ENCODE data around the gene PRDX6.
A peak's percentile ranks its signal among the peaks of the same experiment; 100 is the strongest.
"Not testable (repeated sequence)": the region's sequence is repeated elsewhere in the genome, so short reads cannot be mapped to it uniquely, and the experiment has no call there.

Gene PRDX6

GRCh38 chr1:173467426-173467825 is 9.7 kb upstream of the PRDX6 start:
- no peak for DNase-seq

GRCh38 chr1:173469656-173470055 is 7.5 kb upstream of the PRDX6 start:
- DNase-seq: no peak

- DNase-seq: no peak
Measured at GRCh38 chr1:173470608-173471007, 6.5 kb upstream of the PRDX6 start.

- DNase-seq: no peak
Measured at GRCh38 chr1:173473599-173474011, 3.5 kb upstream of the PRDX6 start.

GRCh38 chr1:173474097-173474779 is 2.9 kb upstream of the PRDX6 start:
- DNase-seq: no peak

GRCh38 chr1:173474780-173475421 is 2.2 kb upstream of the PRDX6 start:
- DNase-seq: peak in 1 of 51 donors; percentile 2

GRCh38 chr1:173475564-173476196 is 1.5 kb upstream of the PRDX6 start:
- peak in 3 of 51 donors; percentile 8 to 10 (median 10) for DNase-seq

GRCh38 chr1:173476197-173476664 is 904 bp upstream of the PRDX6 start:
- peak in 1 of 51 donors; percentile 44 for DNase-seq

- DNase-seq: peak; percentile 37 to 98 (median 92)
Measured at GRCh38 chr1:173476665-173477285, 360 bp upstream of the PRDX6 start.

- peak in 26 of 51 donors; percentile 3 to 65 (median 26) for DNase-seq
Measured at GRCh38 chr1:173478094-173478674, 1.0 kb downstream of the PRDX6 start.

- DNase-seq: no peak
Measured at GRCh38 chr1:173479649-173480048, 2.5 kb downstream of the PRDX6 start.

GRCh38 chr1:173481195-173481772 is 4.1 kb downstream of the PRDX6 start:
- DNase-seq: no peak

- no peak for DNase-seq
Measured at GRCh38 chr1:173482683-173483082, 5.5 kb downstream of the PRDX6 start.

GRCh38 chr1:173484276-173484675 is 7.1 kb downstream of the PRDX6 start:
- DNase-seq: no peak

- no peak for DNase-seq
Measured at GRCh38 chr1:173485401-173485800, 8.3 kb downstream of the PRDX6 start.

- no peak for DNase-seq
Measured at GRCh38 chr1:173488001-173488400, 10.9 kb downstream of the PRDX6 start.

GRCh38 chr1:173489149-173489600 is 12.0 kb downstream of the PRDX6 start:
- DNase-seq: no peak

- DNase-seq: no peak
Measured at GRCh38 chr1:173489929-173490328, 12.8 kb downstream of the PRDX6 start.

- DNase-seq: no peak
Measured at GRCh38 chr1:173491508-173491907, 14.4 kb downstream of the PRDX6 start.

- DNase-seq: not testable (repeated sequence)
Measured at GRCh38 chr1:173493125-173493524, 16.0 kb downstream of the PRDX6 start.

- DNase-seq: no peak
Measured at GRCh38 chr1:173495609-173496267, 18.6 kb downstream of the PRDX6 start.
